RWPE2 (cell line): ENCODE measurements around the gene LRP3.

Experiments
- ATAC-seq: fragments of 200-7000 bp; cut with Tn5 transposase; 3 replicates; pipeline ENCODE4 v1.9.1; 2021; ENCODE audit warnings: low read depth
- DNase-seq: peaks from one replicate; pipeline ENCODE4 v3.0.0-alpha.2; 2020; ENCODE audit warnings: low spot score
- H3K27ac ChIP-seq: fragments of 450-650 bp; 2 replicates; pipeline ENCODE4 v1.5.1; 2017; ENCODE audit warnings: mild to moderate bottlenecking; ENCODE audit not compliant: poor library complexity, severe bottlenecking
- H3K27me3 ChIP-seq: fragments of 250-450 bp; sonication (Bioruptor Pico); 2 replicates; pipeline ENCODE4 v1.5.1; 2021; ENCODE audit warnings: mild to moderate bottlenecking, moderate library complexity; ENCODE audit not compliant: insufficient read depth, poor library complexity, severe bottlenecking
- H3K36me3 ChIP-seq: fragments of 250-450 bp; sonication (Bioruptor Pico); 2 replicates; pipeline ENCODE4 v1.5.1; 2020; ENCODE audit warnings: low read depth, mild to moderate bottlenecking, moderate library complexity
- H3K4me1 ChIP-seq: fragments of 250-450 bp; sonication (Bioruptor Pico); 2 replicates; pipeline ENCODE4 v1.5.1; 2021; ENCODE audit warnings: mild to moderate bottlenecking, moderate library complexity; ENCODE audit not compliant: insufficient read depth, poor library complexity, severe bottlenecking
- H3K4me3 ChIP-seq: fragments of 250-450 bp; sonication (Bioruptor Pico); 2 replicates; pipeline ENCODE4 v1.5.1; 2021; ENCODE audit warnings: mild to moderate bottlenecking, moderate library complexity; ENCODE audit not compliant: severe bottlenecking
- H3K9me3 ChIP-seq: fragments of 250-450 bp; sonication (Bioruptor Pico); 2 replicates; pipeline ENCODE4 v1.5.1; 2021; ENCODE audit warnings: mild to moderate bottlenecking, moderate library complexity; ENCODE audit not compliant: severe bottlenecking
- CTCF ChIP-seq: fragments of 450-650 bp; IDR thresholded peaks from one replicate; pipeline ENCODE4 v1.5.1; 2017; ENCODE audit warnings: mild to moderate bottlenecking, moderate library complexity; ENCODE audit not compliant: poor library complexity, severe bottlenecking

The LRP3 gene

GRCh38 chr19:33196446-33197193, 2.5 kb downstream of the LRP3 start:
- no peak for DNase-seq
- no peak for ATAC-seq
- Histone ChIP-seq H3K27me3 (peaks cover 17% of the 10 kb centered on the region), H3K36me3 (no peaks in the 10 kb centered on the region), H3K9me3 (no peaks in the 10 kb centered on the region), H3K4me1 (no peaks in the 10 kb centered on the region), H3K4me3 (no peak overlapping the region), H3K27ac (no peak overlapping the region)
- TF ChIP-seq CTCF: no peak

- no peak for TF ChIP-seq CTCF
- ATAC-seq: no peak
- DNase-seq: no peak
- Histone ChIP-seq H3K36me3 (no peaks in the 10 kb centered on the region), H3K4me1 (no peaks in the 10 kb centered on the region), H3K27ac (no peak overlapping the region), H3K4me3 (no peak overlapping the region), H3K9me3 (no peaks in the 10 kb centered on the region), H3K27me3 (peaks cover 17% of the 10 kb centered on the region)
Observed at GRCh38 chr19:33197591-33198000, 3.5 kb downstream of the LRP3 start.

- no peak for TF ChIP-seq CTCF
- Histone ChIP-seq H3K9me3 (no peaks in the 10 kb centered on the region), H3K27ac (no peak overlapping the region), H3K4me1 (no peaks in the 10 kb centered on the region), H3K36me3 (no peaks in the 10 kb centered on the region), H3K4me3 (no peak overlapping the region), H3K27me3 (peaks cover 14% of the 10 kb centered on the region)
- no peak for ATAC-seq
- DNase-seq: no peak
Observed at GRCh38 chr19:33198169-33198568, 4.0 kb downstream of the LRP3 start.

- DNase-seq: no peak
- Histone ChIP-seq H3K9me3 (no peaks in the 10 kb centered on the region), H3K4me1 (no peaks in the 10 kb centered on the region), H3K4me3 (no peak overlapping the region), H3K27ac (no peak overlapping the region), H3K27me3 (peaks cover 7% of the 10 kb centered on the region), H3K36me3 (no peaks in the 10 kb centered on the region)
- TF ChIP-seq CTCF: no peak
- no peak for ATAC-seq
Observed at GRCh38 chr19:33199441-33200265, 5.5 kb downstream of the LRP3 start.
